Vagina (tissue), 2 donors: ENCODE measurements around the gene ELMO1.

Experiments used
- CTCF ChIP-seq, 3 experiments: fragments of 450-650 bp in 2 of 3; fragments of 200-600 bp in 1 of 3; sonication (generic) in 1 of 3; IDR thresholded peaks; one replicate each; pipeline ENCODE4 v1.5.1; 2017 to 2019; ENCODE audit warnings: antibody characterized with exemption in 3 of 3, mild to moderate bottlenecking in 2 of 3, moderate library complexity in 2 of 3
- POLR2A ChIP-seq, 2 donors: fragments of 450-650 bp; IDR thresholded peaks; one replicate each; pipeline ENCODE4 v1.6.1; 2017; ENCODE audit warnings: antibody characterized with exemption in 2 of 2, mild to moderate bottlenecking in 2 of 2, moderate library complexity in 2 of 2

GRCh38 chr7:36874041-36874440 is 574.6 kb downstream of the ELMO1 start:
- TF ChIP-seq CTCF (IDR thresholded peaks at IDR 0.05) (no peak), POLR2A (IDR thresholded peaks at IDR 0.05) (no peak)
